Activated CD8-positive, alpha-beta memory T cell treated with anti-CD3 and anti-CD28 coated beads, Interleukin-2, amount 50 U/mL, for 48 hours (primary cell): ENCODE data around the gene WNK2.

Experiments
- DNase-seq: peaks from one replicate; pipeline ENCODE4 v3.0.0-alpha.2; 2020

The WNK2 gene

GRCh38 chr9:93220627-93221026 lies 36.7 kb downstream of the WNK2 start:
- no peak for DNase-seq

- no peak for DNase-seq
Measured at GRCh38 chr9:93221044-93221443, 37.1 kb downstream of the WNK2 start.

- no peak for DNase-seq
Measured at GRCh38 chr9:93222890-93223259, 38.9 kb downstream of the WNK2 start.

GRCh38 chr9:93223260-93224180 lies 39.6 kb downstream of the WNK2 start:
- DNase-seq, result no peak

- DNase-seq, result no peak
Measured at GRCh38 chr9:93224591-93224990, 40.7 kb downstream of the WNK2 start.

GRCh38 chr9:93225417-93225816 lies 41.5 kb downstream of the WNK2 start:
- DNase-seq, result no peak

- DNase-seq, result no peak
Measured at GRCh38 chr9:93225892-93226291, 42.0 kb downstream of the WNK2 start.

GRCh38 chr9:93226819-93227218 lies 42.9 kb downstream of the WNK2 start:
- DNase-seq, result no peak

GRCh38 chr9:93228030-93228429 lies 44.1 kb downstream of the WNK2 start:
- no peak for DNase-seq

- DNase-seq, result no peak
Measured at GRCh38 chr9:93228453-93228852, 44.5 kb downstream of the WNK2 start.

GRCh38 chr9:93229636-93230035 lies 45.7 kb downstream of the WNK2 start:
- no peak for DNase-seq

GRCh38 chr9:93230185-93230584 lies 46.2 kb downstream of the WNK2 start:
- no peak for DNase-seq

GRCh38 chr9:93230601-93231000 lies 46.7 kb downstream of the WNK2 start:
- DNase-seq, result no peak

GRCh38 chr9:93231121-93231694 lies 47.3 kb downstream of the WNK2 start:
- no peak for DNase-seq

- DNase-seq, result no peak
Measured at GRCh38 chr9:93231716-93232115, 47.8 kb downstream of the WNK2 start.

GRCh38 chr9:93232388-93232960 lies 48.5 kb downstream of the WNK2 start:
- DNase-seq, result no peak

GRCh38 chr9:93233033-93233432 lies 49.1 kb downstream of the WNK2 start:
- no peak for DNase-seq

- DNase-seq, result no peak
Measured at GRCh38 chr9:93234600-93234999, 50.7 kb downstream of the WNK2 start.

GRCh38 chr9:93235300-93235960 lies 51.5 kb downstream of the WNK2 start:
- no peak for DNase-seq

GRCh38 chr9:93236541-93237206 lies 52.7 kb downstream of the WNK2 start:
- DNase-seq, result no peak

GRCh38 chr9:93237540-93237939 lies 53.6 kb downstream of the WNK2 start:
- no peak for DNase-seq

- no peak for DNase-seq
Measured at GRCh38 chr9:93238953-93239925, 55.3 kb downstream of the WNK2 start.
